SU-DHL-6 (cell line): Measurements from ENCODE around the gene MAD2L1.

Source experiments
- H2AFZ ChIP-seq: fragments of 200-600 bp; sonication (generic); 2 replicates; pipeline ENCODE4 v1.6.1; 2014; ENCODE audit warnings: low read depth, mild to moderate bottlenecking, moderate library complexity, mixed read lengths, antibody characterized with exemption, low read length; ENCODE audit not compliant: severe bottlenecking
- H3F3A ChIP-seq: fragments of 200-600 bp; shearing (Covaris generic); 2 replicates; pipeline ENCODE4 v1.6.0; 2016; ENCODE audit warnings: antibody characterized with exemption, mild to moderate bottlenecking; ENCODE audit not compliant: insufficient read depth
- H3K27ac ChIP-seq: fragments of 200-600 bp; sonication (generic); 2 replicates; pipeline ENCODE4 v1.5.1; 2016; ENCODE audit warnings: low read depth, mild to moderate bottlenecking, low read length, moderate library complexity, mixed read lengths
- H3K27me3 ChIP-seq: fragments of 200-600 bp; sonication (generic), shearing (Covaris generic); 2 replicates; pipeline ENCODE4 v1.6.0; 2014; ENCODE audit warnings: mild to moderate bottlenecking, low read length
- H3K36me3 ChIP-seq: fragments of 200-600 bp; sonication (generic); 2 replicates; pipeline ENCODE4 v1.6.1; 2014; ENCODE audit warnings: mild to moderate bottlenecking, low read length, mixed read lengths
- H3K4me2 ChIP-seq: fragments of 300-600, 200-600 bp; shearing (Covaris generic), sonication (generic); 2 replicates; pipeline ENCODE4 v1.6.0; 2014; ENCODE audit warnings: low read length, low read depth, mild to moderate bottlenecking; ENCODE audit not compliant: poor library complexity, severe bottlenecking
- H3K4me3 ChIP-seq: fragments of 200-600 bp; sonication (generic); 2 replicates; pipeline ENCODE4 v1.5.1; 2014; ENCODE audit warnings: antibody characterized with exemption, low read length, mild to moderate bottlenecking, mixed read lengths; ENCODE audit not compliant: insufficient read depth, poor library complexity, severe bottlenecking
- H3K79me2 ChIP-seq: fragments of 200-600 bp; sonication (generic); 2 replicates; pipeline ENCODE4 v1.6.1; 2014; ENCODE audit warnings: mild to moderate bottlenecking, low read length, moderate library complexity; ENCODE audit not compliant: insufficient read depth
- H3K9ac ChIP-seq: fragments of 200-600 bp; sonication (generic); 2 replicates; pipeline ENCODE4 v1.7.0; 2014; ENCODE audit warnings: mild to moderate bottlenecking, low read length
- H3K9me2 ChIP-seq: fragments of 200-600 bp; sonication (generic); replicated peaks from 2 replicates; pipeline ENCODE4 v1.6.1; 2014; ENCODE audit warnings: low read length; ENCODE audit not compliant: insufficient read depth
- H3K9me3 ChIP-seq: fragments of 200-600 bp; sonication (generic); 2 replicates; pipeline ENCODE4 v1.6.1; 2014; ENCODE audit warnings: low read length, mixed read lengths; ENCODE audit not compliant: insufficient read depth
- H4K20me1 ChIP-seq: fragments of 200-600 bp; sonication (generic); 2 replicates; pipeline ENCODE4 v1.6.1; 2014; ENCODE audit warnings: low read depth, mild to moderate bottlenecking, antibody characterized with exemption, low read length, moderate library complexity, mixed read lengths
- EZH2phosphoT487 ChIP-seq: fragments of 200-600 bp; sonication (generic), shearing (Covaris generic); conservative IDR thresholded peaks from 2 replicates; pipeline ENCODE4 v1.6.1; 2018; ENCODE audit warnings: mild to moderate bottlenecking, antibody characterized with exemption, low read length, moderate library complexity, mixed read lengths
- TF ChIP-seq, protein P1 (sequence below): fragments of 200-600 bp; sonication (generic); IDR thresholded peaks from one replicate; pipeline ENCODE4 v1.5.1; 2017; ENCODE audit warnings: antibody characterized with exemption, mild to moderate bottlenecking, low read length, moderate library complexity; ENCODE audit not compliant: insufficient read depth, poor library complexity, severe bottlenecking

MAD2L1 gene

DNA sequence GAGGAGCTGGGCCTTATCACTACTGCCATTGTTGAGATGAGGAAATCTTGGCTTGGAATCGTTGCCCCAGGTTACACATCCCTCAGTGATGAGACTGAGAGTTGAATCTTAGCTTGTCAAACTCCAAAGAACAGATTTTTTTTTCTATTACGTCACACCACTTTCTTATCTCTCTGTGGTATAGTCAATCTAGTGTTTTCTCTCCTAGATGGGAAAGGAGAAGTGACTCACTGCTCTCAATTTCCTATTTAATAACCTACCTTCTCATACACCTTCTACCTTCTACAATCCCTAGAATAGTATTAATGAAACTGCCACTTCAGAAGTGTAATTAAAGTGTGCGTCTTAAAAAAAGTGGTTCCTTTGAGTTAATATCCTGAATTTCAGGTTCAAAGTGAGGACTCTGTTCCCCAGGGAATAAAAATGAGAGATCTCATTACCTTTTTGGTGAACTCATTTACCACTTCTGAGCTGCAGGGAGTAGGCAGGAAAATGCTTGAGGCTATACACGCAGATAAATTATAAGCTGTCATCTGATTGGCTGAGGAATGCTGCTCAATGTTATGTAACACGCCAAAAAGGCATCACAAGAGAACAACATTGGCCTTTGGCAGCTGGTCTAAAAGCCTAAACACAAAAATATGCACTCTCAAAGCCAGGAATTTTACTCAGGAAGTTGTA is 59.3 kb downstream of the MAD2L1 start:
- no peaks in the 10 kb centered on the region for H3K79me2 ChIP-seq
- H3K4me2 ChIP-seq = no peak overlapping the region
- H3K9ac ChIP-seq = no peak overlapping the region
- H3K9me3 ChIP-seq = no peaks in the 10 kb centered on the region
- H3K9me2 ChIP-seq = no peaks in the 10 kb centered on the region
- TF ChIP-seq EZH2phosphoT487 = no peak
- TF ChIP-seq, protein P1, sequence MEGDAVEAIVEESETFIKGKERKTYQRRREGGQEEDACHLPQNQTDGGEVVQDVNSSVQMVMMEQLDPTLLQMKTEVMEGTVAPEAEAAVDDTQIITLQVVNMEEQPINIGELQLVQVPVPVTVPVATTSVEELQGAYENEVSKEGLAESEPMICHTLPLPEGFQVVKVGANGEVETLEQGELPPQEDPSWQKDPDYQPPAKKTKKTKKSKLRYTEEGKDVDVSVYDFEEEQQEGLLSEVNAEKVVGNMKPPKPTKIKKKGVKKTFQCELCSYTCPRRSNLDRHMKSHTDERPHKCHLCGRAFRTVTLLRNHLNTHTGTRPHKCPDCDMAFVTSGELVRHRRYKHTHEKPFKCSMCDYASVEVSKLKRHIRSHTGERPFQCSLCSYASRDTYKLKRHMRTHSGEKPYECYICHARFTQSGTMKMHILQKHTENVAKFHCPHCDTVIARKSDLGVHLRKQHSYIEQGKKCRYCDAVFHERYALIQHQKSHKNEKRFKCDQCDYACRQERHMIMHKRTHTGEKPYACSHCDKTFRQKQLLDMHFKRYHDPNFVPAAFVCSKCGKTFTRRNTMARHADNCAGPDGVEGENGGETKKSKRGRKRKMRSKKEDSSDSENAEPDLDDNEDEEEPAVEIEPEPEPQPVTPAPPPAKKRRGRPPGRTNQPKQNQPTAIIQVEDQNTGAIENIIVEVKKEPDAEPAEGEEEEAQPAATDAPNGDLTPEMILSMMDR = no peak
- no peaks in the 10 kb centered on the region for H3K27me3 ChIP-seq
- no peak overlapping the region for H3K4me3 ChIP-seq
- no peak overlapping the region for H3K27ac ChIP-seq
- H4K20me1 ChIP-seq = no peaks in the 10 kb centered on the region
- H3K36me3 ChIP-seq = no peaks in the 10 kb centered on the region
- H2AFZ ChIP-seq = no peak overlapping the region
- no peaks in the 10 kb centered on the region for H3F3A ChIP-seq
